CD4-positive, alpha-beta T cell treated with Interleukin-4 for 1 hour (primary cell): ENCODE results near the gene IFITM5.
"Not testable (repeated sequence)": the region's sequence is repeated elsewhere in the genome, so short reads cannot be mapped to it uniquely, and the experiment has no call there.

ENCODE experiments used
- DNase-seq, 2 donors: peaks; one replicate each; pipeline ENCODE4 v3.0.0-alpha.2; 2020 to 2022

The IFITM5 gene

GRCh38 chr11:299081-299891, at the start of gene IFITM5:
Gene IFITM5 (minus strand): TSS chr11:299526. CDS start chr11:299490, 36 bp downstream.
- DNase-seq: no peak

- DNase-seq: no peak
Measured at GRCh38 chr11:346529-346928, 47.2 kb upstream of the IFITM5 start.

GRCh38 chr11:344836-345578, 45.7 kb upstream of the IFITM5 start:
- no peak for DNase-seq

GRCh38 chr11:342328-342727, 43.0 kb upstream of the IFITM5 start:
- DNase-seq: no peak

GRCh38 chr11:340539-341512, 41.5 kb upstream of the IFITM5 start:
- DNase-seq: no peak

GRCh38 chr11:339963-340362, 40.6 kb upstream of the IFITM5 start:
- no peak for DNase-seq

- no peak for DNase-seq
Measured at GRCh38 chr11:337711-338110, 38.4 kb upstream of the IFITM5 start.

- no peak for DNase-seq
Measured at GRCh38 chr11:336659-337198, 37.4 kb upstream of the IFITM5 start.

- no peak for DNase-seq
Measured at GRCh38 chr11:335779-336658, 36.7 kb upstream of the IFITM5 start.

- no peak for DNase-seq
Measured at GRCh38 chr11:334264-334994, 35.1 kb upstream of the IFITM5 start.

- not testable (repeated sequence) for DNase-seq
Measured at GRCh38 chr11:333616-334263, 34.4 kb upstream of the IFITM5 start.

GRCh38 chr11:332651-333480, 33.5 kb upstream of the IFITM5 start:
- no peak for DNase-seq

GRCh38 chr11:331358-332060, 32.2 kb upstream of the IFITM5 start:
- no peak for DNase-seq

- no peak for DNase-seq
Measured at GRCh38 chr11:330694-331357, 31.5 kb upstream of the IFITM5 start.

GRCh38 chr11:330307-330693, 31.0 kb upstream of the IFITM5 start:
- DNase-seq: no peak

- no peak for DNase-seq
Measured at GRCh38 chr11:329886-330253, 30.5 kb upstream of the IFITM5 start.

- DNase-seq: not testable (repeated sequence)
Measured at GRCh38 chr11:328516-329100, 29.3 kb upstream of the IFITM5 start.

GRCh38 chr11:328012-328411, 28.7 kb upstream of the IFITM5 start:
- no peak for DNase-seq
